ENCODE results near the gene PAK1.

DNA sequence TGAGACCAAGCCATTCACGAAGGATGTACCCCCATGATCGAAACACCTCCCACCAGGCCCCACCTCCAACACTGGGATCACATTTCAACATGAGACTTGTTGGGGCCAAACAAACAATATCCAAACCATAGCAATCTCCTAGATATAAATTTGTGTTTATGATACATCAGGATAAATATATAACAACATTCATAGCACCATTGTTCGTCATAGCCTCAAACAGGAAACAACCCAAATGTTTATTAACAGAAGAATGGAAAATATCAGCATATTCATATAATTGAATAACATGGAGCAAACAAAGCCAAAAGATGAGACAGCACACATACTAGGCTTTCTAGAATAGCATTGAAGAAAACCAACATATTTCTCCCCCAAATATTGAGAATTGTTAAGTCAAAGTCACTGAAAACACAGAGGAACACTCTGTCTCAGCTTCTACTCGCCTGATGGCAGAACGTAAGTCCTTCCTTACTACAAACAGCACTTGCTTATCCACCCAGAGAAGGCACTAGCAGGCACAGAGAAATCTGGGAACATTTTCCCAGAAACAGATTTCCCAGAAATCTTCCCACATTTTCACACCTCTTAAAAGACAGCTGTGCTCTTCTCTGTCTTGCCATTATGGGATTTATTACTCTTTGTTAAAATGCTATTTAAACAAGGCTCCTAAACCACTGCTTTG is 164.4 kb downstream of the PAK1 start:
- TF ChIP-seq POLR2A (IDR thresholded peaks at IDR 0.05; ENCODE audit: low read depth, low read length), result no peak
- no peak for TF ChIP-seq POLR2AphosphoS5 (IDR thresholded peaks at IDR 0.05; ENCODE audit: low read depth, low read length)
- no peak for TF ChIP-seq TAF1 (IDR thresholded peaks at IDR 0.05; ENCODE audit: low read depth, low read length)
- no peak for TF ChIP-seq POU2F2 (IDR thresholded peaks at IDR 0.05; ENCODE audit: low read depth, low read length)
